GM23338 (cell line): ENCODE results near the gene RDH5. TPM values are rescaled to one million over a fixed set of nuclear protein-coding genes. Genes with fewer than 3 reads are reported as not detected.

ENCODE experiments used
- ATAC-seq: fragments of 200-7000 bp; cut with Tn5 transposase; 3 replicates; pipeline ENCODE4 v1.9.1; 2020
- DNase-seq: peaks from one replicate; pipeline ENCODE4 v3.0.0-alpha.2; 2015; ENCODE audit warnings: low spot score
- H2AFZ ChIP-seq: fragments of 200-600 bp; sonication (generic); 2 replicates; pipeline ENCODE4 v1.8.0; 2016; ENCODE audit warnings: antibody characterized with exemption, mild to moderate bottlenecking, moderate library complexity
- H3F3A ChIP-seq: fragments of 200-600 bp; sonication (generic); replicated peaks from 2 replicates; pipeline ENCODE4 v1.8.0; 2017; ENCODE audit warnings: antibody characterized with exemption, mixed run types, low read depth
- H3K27ac ChIP-seq: fragments of 200-600 bp; sonication (generic); 2 replicates; pipeline ENCODE4 v1.6.1; 2016; ENCODE audit warnings: low read depth
- H3K27me3 ChIP-seq: fragments of 200-600 bp; sonication (generic); 2 replicates; pipeline ENCODE4 v1.8.0; 2016; ENCODE audit warnings: mild to moderate bottlenecking, mixed run types, moderate library complexity; ENCODE audit not compliant: insufficient read depth
- H3K36me3 ChIP-seq: fragments of 200-600 bp; sonication (generic); 2 replicates; pipeline ENCODE4 v1.8.0; 2016; ENCODE audit warnings: mild to moderate bottlenecking; ENCODE audit not compliant: insufficient read depth
- H3K4me1 ChIP-seq: fragments of 200-600 bp; sonication (generic); 2 replicates; pipeline ENCODE4 v1.8.0; 2016; ENCODE audit warnings: mild to moderate bottlenecking, moderate library complexity; ENCODE audit not compliant: insufficient read depth
- H3K4me2 ChIP-seq: fragments of 200-600 bp; sonication (generic); 2 replicates; pipeline ENCODE4 v1.7.1; 2017; ENCODE audit warnings: mixed run types
- H3K4me3 ChIP-seq: fragments of 200-600 bp; sonication (generic); 2 replicates; pipeline ENCODE4 v1.6.1; 2016; ENCODE audit warnings: mixed run types
- H3K79me2 ChIP-seq: fragments of 200-600 bp; sonication (generic); replicated peaks from 2 replicates; pipeline ENCODE4 v1.8.0; 2017; ENCODE audit warnings: mild to moderate bottlenecking; ENCODE audit not compliant: insufficient read depth
- H3K9me2 ChIP-seq: fragments of 200-600 bp; sonication (generic); 2 replicates; pipeline ENCODE4 v1.8.0; 2017; ENCODE audit not compliant: insufficient read depth
- H4K20me1 ChIP-seq: fragments of 200-600 bp; sonication (generic); replicated peaks from 2 replicates; pipeline ENCODE4 v1.8.0; 2017; ENCODE audit warnings: mild to moderate bottlenecking; ENCODE audit not compliant: insufficient read depth
- H3K27ac Mint-ChIP-seq: 2 replicates; pipeline ENCODE4 v1.8.0; 2020; ENCODE audit warnings: inconsistent platforms, mild to moderate bottlenecking, moderate library complexity, mixed read lengths
- H3K27me3 Mint-ChIP-seq: 3 replicates; pipeline ENCODE4 v1.8.0; 2022; ENCODE audit warnings: low read depth, mild to moderate bottlenecking, moderate library complexity, mixed read lengths, inconsistent platforms; ENCODE audit not compliant: insufficient read depth, poor library complexity
- H3K36me3 Mint-ChIP-seq: 3 replicates; pipeline ENCODE4 v1.8.0; 2021; ENCODE audit warnings: low read depth, mild to moderate bottlenecking, inconsistent platforms, moderate library complexity, mixed read lengths
- H3K4me1 Mint-ChIP-seq: 3 replicates; pipeline ENCODE4 v1.8.0; 2020; ENCODE audit warnings: mild to moderate bottlenecking, inconsistent platforms, mixed read lengths
- H3K4me3 Mint-ChIP-seq: 3 replicates; pipeline ENCODE4 v1.8.0; 2021; ENCODE audit warnings: moderate library complexity, mild to moderate bottlenecking, inconsistent platforms, mixed read lengths
- H3K9me3 Mint-ChIP-seq: 3 replicates; pipeline ENCODE4 v1.8.0; 2020; ENCODE audit warnings: moderate library complexity, mild to moderate bottlenecking, inconsistent platforms, mixed read lengths
- CREB1 ChIP-seq: fragments of 250-450 bp; sonication (Bioruptor Pico); IDR thresholded peaks from 2 replicates; pipeline ENCODE4 v1.5.0; 2020; ENCODE audit warnings: low read depth, mild to moderate bottlenecking, moderate library complexity
- CTCF ChIP-seq, 2 experiments: fragments of 200-600 bp in 1 of 2; sonication (generic) in 1 of 2; conservative IDR thresholded peaks; 2 replicates each; pipeline versions ENCODE4 v1.5.1 to v1.6.1; 2016 to 2017; ENCODE audit warnings: antibody characterized with exemption in 2 of 2, low read depth in 2 of 2, mild to moderate bottlenecking in 2 of 2, moderate library complexity in 1 of 2
- ETS1 ChIP-seq: IDR thresholded peaks from 2 replicates; pipeline ENCODE4 v1.6.1; 2016; ENCODE audit warnings: antibody characterized with exemption
- EZH2 ChIP-seq: fragments of 200-600 bp; sonication (generic); IDR thresholded peaks from one replicate; pipeline ENCODE4 v1.8.0; 2017; ENCODE audit warnings: antibody characterized with exemption, mild to moderate bottlenecking, low read depth; ENCODE audit not compliant: unreplicated experiment
- NANOG ChIP-seq: IDR thresholded peaks from 2 replicates; pipeline ENCODE4 v1.6.1; 2016; ENCODE audit warnings: antibody characterized with exemption, borderline replicate concordance
- POLR2AphosphoS5 ChIP-seq: IDR thresholded peaks from 2 replicates; pipeline ENCODE4 v1.6.1; 2016; ENCODE audit warnings: antibody characterized with exemption, low read depth
- REST ChIP-seq: IDR thresholded peaks from one replicate; pipeline ENCODE4 v1.6.1; 2018; ENCODE audit warnings: antibody characterized with exemption; ENCODE audit not compliant: unreplicated experiment
- STAT1 ChIP-seq: IDR thresholded peaks from one replicate; pipeline ENCODE4 v1.6.1; 2016; ENCODE audit warnings: antibody characterized with exemption; ENCODE audit not compliant: unreplicated experiment
- ZNF114 ChIP-seq: fragments of 250-450 bp; sonication (Bioruptor Pico); IDR thresholded peaks from 2 replicates; pipeline ENCODE4 v1.5.0; 2020; ENCODE audit warnings: mild to moderate bottlenecking, moderate library complexity
- ZNF331 ChIP-seq: fragments of 250-450 bp; sonication (Bioruptor Pico); IDR thresholded peaks from 2 replicates; pipeline ENCODE4 v1.5.0; 2020; ENCODE audit warnings: low read depth, mild to moderate bottlenecking, moderate library complexity
- polyA plus RNA-seq: library from polyadenylated mRNA; unstranded; fragments of >200 nt; fragmentation: Nextera tagmentation; extraction: Ambion mirVana; gene quantifications from 2 replicates; pipeline ENCODE4 v1.2.1, GENCODE V29; 2016
- total RNA-seq: library from RNA; depleted of rRNA; stranded (reverse); fragments of >200 nt; shearing (Covaris generic); gene quantifications from 2 replicates; pipeline ENCODE4 v1.2.3, GENCODE V29; 2014

Gene RDH5
- total and polyA plus RNA-seq, 2 experiments from 2014 or later, result 3.9 to 7.5 TPM

- Histone ChIP-seq H3K4me2 (no peak overlapping the region), H2AFZ (no peak overlapping the region), H3K4me3 (no peak overlapping the region), H3K27ac (no peak overlapping the region), H3F3A (no peaks in the 10 kb centered on the region), H3K36me3 (no peaks in the 10 kb centered on the region), H3K4me1 (peaks cover 6% of the 10 kb centered on the region; the same call in 1 of the 2 replicates), H3K79me2 (peaks cover 6% of the 10 kb centered on the region), H3K9me2 (no peaks in the 10 kb centered on the region), H3K27me3 (no peaks in the 10 kb centered on the region), H4K20me1 (no peaks in the 10 kb centered on the region; the same call in 1 of the 2 replicates)
- Mint-ChIP-seq H3K27ac (no peak overlapping the region), H3K27me3 (peaks cover 17% of the 10 kb centered on the region), H3K36me3 (no peaks in the 10 kb centered on the region), H3K4me1 (peaks cover 28% of the 10 kb centered on the region), H3K4me3 (peak overlapping the region; percentile 83; the same call in 2 of the 3 replicates), H3K9me3 (no peaks in the 10 kb centered on the region; the same call in 2 of the 3 replicates)
- DNase-seq (no peak), ATAC-seq (no peak)
- no peak for TF ChIP-seq NANOG
- TF ChIP-seq REST, result no peak
- no peak for TF ChIP-seq CREB1 (CRISPR knock-in tag)
- TF ChIP-seq ETS1, result no peak
- TF ChIP-seq POLR2AphosphoS5, result no peak
- no peak for TF ChIP-seq ZNF331 (CRISPR knock-in tag)
- no peak for TF ChIP-seq EZH2
- TF ChIP-seq ZNF114 (CRISPR knock-in tag), result no peak
- TF ChIP-seq STAT1, result no peak
These were observed 18.8 kb downstream of the RDH5 start for GRCh38 chr12:55739025-55739378.

GRCh38 chr12:55741931-55742680 is 21.9 kb downstream of the RDH5 start:
- Histone ChIP-seq H4K20me1 (no peaks in the 10 kb centered on the region; the same call in 1 of the 2 replicates), H3K27ac (no peak overlapping the region), H2AFZ (peak overlapping the region; percentile 91; the same call in 1 of the 2 replicates), H3K27me3 (no peaks in the 10 kb centered on the region), H3K79me2 (peaks cover 28% of the 10 kb centered on the region), H3F3A (peaks cover 16% of the 10 kb centered on the region), H3K4me3 (peak overlapping the region; percentile 53), H3K4me1 (peaks cover 25% of the 10 kb centered on the region), H3K4me2 (peak overlapping the region; percentile 87), H3K36me3 (no peaks in the 10 kb centered on the region), H3K9me2 (no peaks in the 10 kb centered on the region)
- peak overlapping the region; percentile 12; the same call in 1 of the 2 replicates for H3K27ac Mint-ChIP-seq
- H3K36me3 Mint-ChIP-seq, result peaks cover 4% of the 10 kb centered on the region
- peak overlapping the region; percentile 74 for H3K4me3 Mint-ChIP-seq
- peaks cover 42% of the 10 kb centered on the region for H3K4me1 Mint-ChIP-seq
- H3K27me3 Mint-ChIP-seq, result peaks cover 19% of the 10 kb centered on the region
- ATAC-seq (no peak), DNase-seq (no peak)
- H3K9me3 Mint-ChIP-seq, result no peaks in the 10 kb centered on the region; the same call in 2 of the 3 replicates
- no peak for TF ChIP-seq POLR2AphosphoS5
- TF ChIP-seq ZNF114 (CRISPR knock-in tag), result no peak
- no peak for TF ChIP-seq NANOG
- TF ChIP-seq ETS1, result no peak
- TF ChIP-seq CREB1 (CRISPR knock-in tag), result no peak
- TF ChIP-seq CTCF (conservative IDR thresholded peaks at IDR 0.05; ENCODE audit: low read depth in 2 of 2), result no peak
